HEK293T (cell line): ENCODE data around the gene SUSD1.

Experiments used
- FOXK2 ChIP-seq: fragments of 450-650 bp; IDR thresholded peaks from 2 replicates; pipeline ENCODE4 v1.6.1; 2016; ENCODE audit warnings: mild to moderate bottlenecking
- HDGF ChIP-seq: fragments of 450-650 bp; IDR thresholded peaks from 2 replicates; pipeline ENCODE4 v1.6.1; 2017; ENCODE audit warnings: antibody characterized with exemption, borderline replicate concordance

GRCh38 chr9:112112941-112113681, 62.0 kb downstream of the SUSD1 start:
- TF ChIP-seq FOXK2 = no peak
- no peak for TF ChIP-seq HDGF
